ENCODE data around the gene KHNYN.

KHNYN gene

GRCh38 chr14:24437020-24437735 is 7.4 kb downstream of the KHNYN start:
- H3K27me3 ChIP-seq (ENCODE audit: insufficient read depth, low read length, poor library complexity): no peaks in the 10 kb centered on the region
- peaks cover 84% of the 10 kb centered on the region for H3K36me3 ChIP-seq (ENCODE audit: insufficient read depth, low read length)
- TF ChIP-seq CTCF (IDR thresholded peaks at IDR 0.05; ENCODE audit: borderline replicate concordance, extremely low read depth, low read length, poor library complexity, severe bottlenecking) (no peak), EZH2 (IDR thresholded peaks at IDR 0.05; ENCODE audit: borderline replicate concordance, low read depth, low read length, severe bottlenecking) (no peak)
- no peak overlapping the region for H3K4me2 ChIP-seq (ENCODE audit: insufficient read depth, low read length)
- peak; percentile 69 for DNase-seq
- H3K27ac ChIP-seq (ENCODE audit: low read length): peak overlapping the region; percentile 59; the same call in 1 of the 2 replicates
- ATAC-seq (ENCODE audit: insufficient read depth, low read depth): peak; percentile 61
- H3K9ac ChIP-seq (ENCODE audit: low read depth, low read length): peak overlapping the region; percentile 7; the same call in 1 of the 2 replicates
- H3K9me3 ChIP-seq (ENCODE audit: insufficient read depth, low read length, severe bottlenecking): no peaks in the 10 kb centered on the region
- no peak overlapping the region for H3K4me3 ChIP-seq (ENCODE audit: low read depth in 1 of 2, low read length in 2 of 2)
- no peak overlapping the region for H2AFZ ChIP-seq (ENCODE audit: low read depth, low read length)
- peaks cover 47% of the 10 kb centered on the region for H3K4me1 ChIP-seq (ENCODE audit: insufficient read depth, low read length)
- peaks cover 28% of the 10 kb centered on the region for H3K79me2 ChIP-seq (ENCODE audit: insufficient read depth, low read length)
- peaks cover 23% of the 10 kb centered on the region for H4K20me1 ChIP-seq (ENCODE audit: insufficient read depth, low read length)

GRCh38 chr14:24437736-24438067 is 7.9 kb downstream of the KHNYN start:
- Histone ChIP-seq H3K79me2 (ENCODE audit: insufficient read depth, low read length) (peaks cover 28% of the 10 kb centered on the region), H4K20me1 (ENCODE audit: insufficient read depth, low read length) (peaks cover 18% of the 10 kb centered on the region; the same call in 1 of the 2 replicates), H3K27me3 (ENCODE audit: insufficient read depth, low read length, poor library complexity) (no peaks in the 10 kb centered on the region), H3K36me3 (ENCODE audit: insufficient read depth, low read length) (peaks cover 79% of the 10 kb centered on the region), H3K4me3 (ENCODE audit: low read depth in 1 of 2, low read length in 2 of 2) (no peak overlapping the region), H3K9me3 (ENCODE audit: insufficient read depth, low read length, severe bottlenecking) (no peaks in the 10 kb centered on the region), H3K27ac (ENCODE audit: low read length) (peak overlapping the region; percentile 59; the same call in 1 of the 2 replicates), H2AFZ (ENCODE audit: low read depth, low read length) (no peak overlapping the region), H3K4me2 (ENCODE audit: insufficient read depth, low read length) (no peak overlapping the region), H3K9ac (ENCODE audit: low read depth, low read length) (no peak overlapping the region), H3K4me1 (ENCODE audit: insufficient read depth, low read length) (peaks cover 45% of the 10 kb centered on the region)
- no peak for DNase-seq
- TF ChIP-seq EZH2 (IDR thresholded peaks at IDR 0.05; ENCODE audit: borderline replicate concordance, low read depth, low read length, severe bottlenecking) (no peak), CTCF (IDR thresholded peaks at IDR 0.05; ENCODE audit: borderline replicate concordance, extremely low read depth, low read length, poor library complexity, severe bottlenecking) (no peak)
- no peak for ATAC-seq (ENCODE audit: insufficient read depth, low read depth)

GRCh38 chr14:24438223-24439097 is 8.7 kb downstream of the KHNYN start:
- peaks cover 71% of the 10 kb centered on the region for H3K36me3 ChIP-seq (ENCODE audit: insufficient read depth, low read length)
- no peak overlapping the region for H3K4me2 ChIP-seq (ENCODE audit: insufficient read depth, low read length)
- H3K79me2 ChIP-seq (ENCODE audit: insufficient read depth, low read length): peaks cover 34% of the 10 kb centered on the region

More at GRCh38 chr14:24438223-24439097, 8.7 kb downstream of the KHNYN start:
- Histone ChIP-seq H3K4me3 (ENCODE audit: low read depth in 1 of 2, low read length in 2 of 2) (no peak overlapping the region), H2AFZ (ENCODE audit: low read depth, low read length) (no peak overlapping the region), H3K27me3 (ENCODE audit: insufficient read depth, low read length, poor library complexity) (no peaks in the 10 kb centered on the region), H3K9me3 (ENCODE audit: insufficient read depth, low read length, severe bottlenecking) (no peaks in the 10 kb centered on the region), H3K4me1 (ENCODE audit: insufficient read depth, low read length) (peaks cover 49% of the 10 kb centered on the region), H3K27ac (ENCODE audit: low read length) (no peak overlapping the region), H3K9ac (ENCODE audit: low read depth, low read length) (no peak overlapping the region), H4K20me1 (ENCODE audit: insufficient read depth, low read length) (peaks cover 14% of the 10 kb centered on the region; the same call in 1 of the 2 replicates)
- no peak for ATAC-seq (ENCODE audit: insufficient read depth, low read depth)
- no peak for TF ChIP-seq EZH2 (IDR thresholded peaks at IDR 0.05; ENCODE audit: borderline replicate concordance, low read depth, low read length, severe bottlenecking)
- no peak for TF ChIP-seq CTCF (IDR thresholded peaks at IDR 0.05; ENCODE audit: borderline replicate concordance, extremely low read depth, low read length, poor library complexity, severe bottlenecking)
- no peak for DNase-seq
